Measurements from ENCODE around the gene ZNF644.
"Not testable (repeated sequence)": the region's sequence is repeated elsewhere in the genome, so short reads cannot be mapped to it uniquely, and the experiment has no call there.

ZNF644 gene

DNA sequence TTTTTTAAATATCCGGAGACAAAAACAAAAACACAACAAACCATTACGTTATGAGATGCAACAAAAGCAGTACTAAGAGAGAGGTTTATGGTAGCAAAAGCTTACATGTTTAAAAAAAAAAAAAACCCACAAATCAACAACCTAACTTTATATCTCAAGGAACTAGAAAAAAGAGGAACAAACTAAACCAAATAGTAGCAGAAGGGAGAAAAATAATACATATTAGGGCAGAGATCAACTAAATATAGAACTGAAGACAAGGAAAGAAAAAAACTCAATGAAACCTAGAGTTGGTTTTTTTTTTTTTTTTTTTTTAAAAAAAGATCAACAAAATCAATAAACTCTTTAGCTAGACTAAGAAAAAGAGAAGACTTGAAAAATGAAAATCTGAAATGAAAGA is 34.9 kb downstream of the ZNF644 start:
- DNase-seq (ENCODE audit: low read depth in 2 of 2) = no peak

DNA sequence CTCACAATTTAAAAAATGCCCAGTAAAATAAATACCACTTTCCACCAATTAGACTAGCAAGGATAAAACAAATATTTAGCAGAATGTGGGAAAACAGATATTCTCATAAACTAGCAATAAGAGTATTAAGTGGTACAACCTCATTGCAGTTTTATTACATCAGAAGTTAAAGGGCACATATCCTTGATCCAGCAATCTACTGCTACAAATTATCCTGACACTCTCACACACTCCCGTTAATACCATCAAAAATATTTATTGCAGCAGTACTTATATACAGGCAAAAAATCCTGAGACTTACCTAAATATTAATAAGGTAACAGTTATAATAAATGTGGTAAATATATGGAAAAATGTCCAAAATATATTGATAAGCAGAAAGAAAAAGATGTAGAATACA is 44.3 kb downstream of the ZNF644 start:
- no peak for DNase-seq (ENCODE audit: low read depth in 2 of 2)

DNA sequence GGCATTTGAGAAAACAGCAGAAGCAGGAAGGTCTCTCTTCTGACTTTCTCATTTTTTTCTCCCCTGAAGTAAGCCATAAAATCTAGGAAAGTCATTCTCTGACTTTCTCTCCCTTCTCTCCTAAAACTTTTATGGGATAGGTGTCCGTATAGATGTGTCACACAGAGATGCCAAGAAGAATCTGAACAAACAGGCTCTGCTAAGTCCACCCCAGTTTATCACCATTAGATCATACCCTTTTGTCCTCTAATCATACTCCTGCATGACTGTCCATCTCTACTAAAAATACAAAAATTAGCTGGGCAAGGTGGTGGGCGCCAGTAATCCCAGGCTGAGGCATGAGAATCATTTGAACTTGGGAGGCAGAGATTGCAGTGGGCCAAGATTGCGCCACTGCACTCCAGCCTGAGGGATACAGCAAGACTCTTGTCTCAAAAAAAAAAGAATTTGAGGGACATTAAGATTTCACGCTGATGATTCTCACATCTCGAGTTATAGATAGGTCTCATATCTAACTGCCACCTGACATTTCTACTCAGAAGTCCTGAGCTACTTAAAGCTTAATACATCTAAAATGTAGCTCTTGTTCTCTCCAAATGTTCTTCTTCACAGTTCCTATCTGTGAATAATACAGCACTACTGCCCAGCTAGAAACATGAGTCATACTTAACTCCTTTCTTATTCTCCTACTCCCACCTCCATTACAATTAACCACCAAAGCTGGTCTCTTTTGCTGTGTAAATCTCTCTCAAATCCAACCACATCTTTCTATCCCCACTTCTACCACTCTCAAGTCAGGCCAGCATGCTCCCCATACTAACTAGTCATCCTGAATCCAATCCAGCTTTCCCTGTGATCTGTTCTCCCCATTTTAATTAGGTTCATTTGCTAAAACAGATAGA is 47.7 kb downstream of the ZNF644 start:
- no peak for DNase-seq (ENCODE audit: low read depth in 2 of 2)

DNA sequence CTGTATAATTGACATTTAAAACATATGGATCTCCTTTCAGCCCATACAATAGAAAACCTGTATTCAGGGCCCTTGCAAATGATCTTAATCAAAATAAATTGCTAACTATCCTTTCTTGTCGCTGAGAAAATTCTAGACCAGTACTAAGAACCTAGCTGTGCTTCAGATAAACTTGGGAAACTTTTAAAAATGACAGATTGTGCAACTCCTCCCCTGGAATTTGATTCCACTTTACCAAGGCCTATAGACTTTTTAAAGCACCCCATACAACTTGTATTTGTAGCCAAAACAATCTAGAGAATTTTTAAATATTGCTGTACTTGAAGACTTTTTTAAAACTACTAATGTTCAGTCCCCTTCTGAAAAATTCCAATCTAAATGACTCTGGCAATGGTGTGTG is 51.6 kb downstream of the ZNF644 start:
- DNase-seq (ENCODE audit: low read depth in 2 of 2) = no peak

DNA sequence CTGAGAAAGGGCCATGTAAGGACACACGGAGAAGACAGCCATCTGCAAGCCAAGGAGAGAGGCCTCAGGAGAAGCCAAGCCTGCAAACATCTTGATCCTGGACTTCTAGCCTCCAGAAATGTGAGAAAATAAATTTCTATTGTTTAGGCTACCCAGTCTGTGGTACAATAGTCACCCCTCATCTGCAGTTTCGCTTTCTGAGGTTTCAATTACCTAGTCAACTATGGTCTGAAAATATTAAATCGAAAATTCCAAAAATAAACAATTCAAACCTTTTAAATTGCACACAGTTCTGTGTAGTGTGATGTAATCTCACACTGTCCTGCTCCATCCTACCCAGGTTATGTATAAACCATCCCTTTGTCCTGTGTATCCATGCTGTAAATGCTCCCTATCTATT is 52.6 kb downstream of the ZNF644 start:
- no peak for DNase-seq (ENCODE audit: low read depth in 2 of 2)

DNA sequence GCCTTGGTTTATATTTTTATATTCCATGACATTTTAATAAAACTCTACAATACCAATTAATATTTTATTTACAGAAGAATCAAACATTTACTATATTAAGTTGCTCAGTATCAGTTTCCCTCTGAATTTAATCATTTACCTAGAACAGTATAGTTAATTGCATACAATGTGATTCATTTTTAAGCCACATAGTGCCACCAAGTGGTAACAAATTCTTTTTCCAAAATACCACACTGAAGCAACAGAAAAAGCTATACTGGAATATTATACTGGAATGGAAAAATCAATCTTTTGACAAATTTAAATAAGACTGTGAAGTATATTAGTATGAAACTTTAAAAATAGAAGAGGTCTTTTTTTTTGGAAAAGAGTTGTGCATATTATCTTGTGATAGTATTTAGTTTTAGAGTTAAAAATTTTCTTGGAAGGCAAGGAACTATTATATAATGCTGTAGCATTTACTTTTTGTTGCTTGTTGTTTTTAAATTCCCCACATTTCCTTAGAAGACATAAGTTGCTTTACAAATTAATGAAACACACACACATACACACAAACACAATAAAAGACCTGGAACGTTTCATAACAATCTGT is 57.3 kb downstream of the ZNF644 start:
- DNase-seq (ENCODE audit: low read depth in 2 of 2) = no peak

DNA sequence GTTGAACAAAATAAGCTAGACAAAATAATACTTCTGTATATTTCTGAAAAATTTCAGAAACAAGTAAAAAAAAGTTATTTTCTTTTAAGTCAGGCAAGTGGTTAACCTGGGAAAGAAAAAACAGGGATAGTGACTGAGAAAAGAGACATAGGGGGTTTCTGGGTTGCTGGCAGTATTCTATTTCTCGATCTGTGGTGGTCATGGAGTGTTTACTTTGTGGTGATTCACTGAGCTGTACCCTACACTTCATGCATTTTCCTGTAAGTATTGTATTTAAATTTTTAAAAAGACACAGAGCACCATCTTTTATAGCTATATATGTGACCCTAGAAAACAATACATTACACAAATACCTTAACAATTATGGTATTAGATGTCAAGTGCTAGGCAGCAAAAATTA is 58.2 kb downstream of the ZNF644 start:
- no peak for DNase-seq (ENCODE audit: low read depth in 2 of 2)

DNA sequence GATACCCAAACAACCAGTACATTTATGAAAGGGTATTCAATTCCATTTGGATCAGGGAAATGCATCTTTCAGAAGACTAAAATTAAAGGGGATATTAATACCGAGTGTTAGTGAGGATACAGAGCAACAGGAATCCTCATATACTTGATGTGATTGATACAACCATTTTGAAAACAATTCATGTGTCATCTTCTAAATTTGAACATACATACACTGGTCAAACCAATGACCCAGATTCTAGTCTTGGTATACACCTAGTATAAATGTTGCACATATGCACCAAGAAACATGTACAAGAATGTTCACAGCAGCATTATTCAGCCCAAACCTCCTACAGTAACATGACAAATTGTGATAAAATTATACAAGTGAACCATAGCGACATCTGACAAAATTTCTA is 58.6 kb downstream of the ZNF644 start:
- DNase-seq (ENCODE audit: low read depth in 2 of 2) = no peak

DNA sequence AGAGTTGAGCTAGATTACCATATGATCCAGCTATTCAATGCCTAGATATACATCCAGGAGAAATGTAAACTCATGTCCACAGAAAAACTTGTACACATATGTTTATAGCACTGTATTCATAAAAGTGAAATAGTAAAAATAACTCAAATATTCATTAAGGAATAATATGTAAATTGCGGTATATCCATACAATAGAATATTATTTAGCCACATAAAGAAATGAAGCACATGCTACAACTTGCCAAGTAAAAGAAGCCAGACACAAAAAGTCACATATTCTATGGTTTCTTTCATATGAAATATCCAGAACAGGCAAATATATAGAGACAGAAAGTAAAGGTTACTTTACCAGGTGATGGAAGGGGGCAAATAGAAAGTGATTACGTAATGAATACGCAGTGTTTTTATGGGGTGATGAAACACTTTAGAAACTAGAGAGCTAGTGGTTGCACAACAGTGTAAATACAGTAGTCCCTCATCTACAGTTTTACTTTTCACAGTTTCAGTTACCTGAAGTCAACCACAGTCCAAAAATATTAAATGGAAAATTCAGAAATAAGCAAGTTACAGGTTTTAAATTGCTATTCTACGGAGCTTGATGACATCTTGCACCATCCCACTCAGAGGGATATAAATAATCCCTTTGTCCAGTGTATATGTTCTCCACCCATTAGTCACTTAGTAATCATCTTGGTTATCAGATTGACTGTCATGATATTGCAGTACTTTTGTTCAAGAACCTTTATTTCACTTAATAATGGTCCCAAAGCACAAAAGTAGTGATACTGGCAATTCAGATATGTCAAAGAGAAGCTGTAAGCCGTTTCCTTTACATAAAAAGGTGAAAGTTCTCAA is 62.3 kb downstream of the ZNF644 start:
- no peak for DNase-seq (ENCODE audit: low read depth in 2 of 2)

DNA sequence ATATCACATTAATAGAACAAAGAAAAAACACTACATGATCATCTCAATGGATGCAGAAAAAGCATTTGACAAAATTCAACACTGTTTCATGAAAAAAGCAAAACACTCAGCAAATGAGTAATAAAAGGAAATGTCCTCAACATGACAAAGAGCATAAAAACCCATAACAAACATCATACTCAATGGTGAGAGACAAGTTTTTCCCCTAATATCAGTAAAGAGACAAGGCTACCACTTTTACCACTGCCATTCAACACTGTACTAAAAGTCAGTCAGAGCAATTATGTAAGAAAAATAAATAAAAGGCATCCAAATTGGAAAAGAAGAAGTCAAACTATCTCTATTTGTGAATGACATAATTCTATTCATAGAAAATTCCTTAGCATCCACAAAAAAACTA is 64.3 kb downstream of the ZNF644 start:
- DNase-seq (ENCODE audit: low read depth in 2 of 2) = no peak

DNA sequence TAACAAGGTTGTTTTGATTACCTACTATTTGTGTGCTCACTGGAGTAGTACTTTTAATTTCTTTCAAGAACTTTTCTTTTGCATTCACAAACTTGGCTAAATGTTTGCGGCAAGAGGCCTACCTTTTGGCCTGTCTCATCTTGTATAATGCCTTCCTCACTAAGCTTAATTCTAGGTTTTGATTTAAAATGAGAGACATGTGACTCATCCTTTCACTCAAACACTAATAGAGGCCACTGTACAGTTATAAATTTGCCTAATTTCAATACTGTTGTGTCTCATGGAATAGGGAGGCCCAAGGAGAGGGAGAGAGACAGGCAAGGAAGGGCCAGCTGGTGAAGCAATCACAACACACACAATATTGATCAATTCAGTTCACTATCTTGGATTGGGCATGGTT is 66.1 kb downstream of the ZNF644 start:
- no peak for DNase-seq (ENCODE audit: low read depth in 2 of 2)

DNA sequence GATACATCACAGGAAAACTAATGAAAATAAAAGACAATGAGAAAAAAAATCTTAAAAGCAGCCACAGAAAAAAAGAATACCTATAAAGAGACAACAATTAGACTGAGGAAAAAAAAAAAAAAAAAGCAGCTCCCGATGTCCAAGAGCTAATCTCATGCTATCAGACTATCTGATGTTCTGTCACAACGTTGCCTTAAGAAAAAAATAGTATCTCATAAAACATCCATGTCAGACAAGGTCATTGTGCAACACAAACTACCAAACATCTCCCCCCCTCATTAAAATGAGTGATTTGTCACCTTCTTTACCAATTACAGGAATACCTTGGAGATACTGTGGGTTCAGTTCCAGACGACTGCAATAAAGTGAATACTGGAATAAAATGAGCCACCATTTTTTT is 68.9 kb downstream of the ZNF644 start:
- DNase-seq (ENCODE audit: low read depth in 2 of 2) = no peak

DNA sequence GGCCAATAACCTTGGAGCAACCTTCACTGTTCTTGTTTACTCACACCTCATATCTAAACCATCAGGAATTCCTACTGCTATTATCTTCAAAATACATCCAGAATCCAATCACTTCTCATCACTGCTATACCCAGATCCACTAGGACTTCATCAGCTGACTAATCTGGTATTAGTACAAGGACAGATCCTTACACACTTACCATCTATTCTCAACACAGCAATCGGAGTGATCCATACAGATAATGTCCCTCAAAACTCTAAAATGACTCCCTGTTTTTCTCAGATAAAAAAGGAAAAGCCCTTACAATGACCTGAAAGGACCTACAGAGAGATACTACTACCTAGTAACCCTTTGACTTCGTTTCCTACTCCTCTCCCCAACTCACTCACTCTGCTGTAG is 70.8 kb downstream of the ZNF644 start:
- no peak for DNase-seq (ENCODE audit: low read depth in 2 of 2)

DNA sequence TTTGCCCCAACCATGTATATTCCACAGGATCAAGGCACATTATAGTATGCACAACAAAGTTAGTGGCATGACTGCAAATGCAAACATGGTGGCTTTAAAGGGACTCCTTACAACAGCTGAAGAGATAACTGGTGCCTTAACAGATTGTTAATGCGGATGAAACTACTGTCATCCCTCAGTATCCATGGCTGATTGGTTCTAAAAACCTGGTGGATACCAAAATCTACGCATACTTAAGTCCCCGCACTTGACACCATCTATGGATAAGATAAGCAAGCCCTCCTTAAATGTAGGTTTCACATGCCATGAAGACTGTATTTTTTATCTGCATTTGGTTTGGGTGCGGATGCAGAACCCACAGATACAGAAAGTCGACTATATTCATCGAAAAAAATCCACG is 73.5 kb downstream of the ZNF644 start:
- no peak for DNase-seq (ENCODE audit: low read depth in 2 of 2)

DNA sequence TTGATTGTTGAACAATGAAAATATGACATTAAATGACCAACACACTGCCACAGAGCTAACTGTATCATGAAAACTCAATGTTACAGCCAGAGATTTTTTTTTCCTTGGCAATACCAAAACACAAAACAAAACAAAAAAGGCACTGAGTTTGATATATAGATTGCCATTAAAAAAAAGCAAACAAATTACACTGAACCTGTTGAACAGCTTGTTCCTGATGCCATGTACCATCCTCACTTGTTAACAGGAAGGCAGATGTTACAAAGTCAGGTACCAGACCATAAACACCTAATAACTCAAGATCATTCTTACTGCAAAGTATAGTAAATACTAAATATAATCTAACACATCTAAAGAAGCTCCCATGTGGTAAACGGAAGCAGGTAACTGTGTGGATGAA is 75.2 kb downstream of the ZNF644 start:
- no peak for DNase-seq (ENCODE audit: low read depth in 2 of 2)

DNA sequence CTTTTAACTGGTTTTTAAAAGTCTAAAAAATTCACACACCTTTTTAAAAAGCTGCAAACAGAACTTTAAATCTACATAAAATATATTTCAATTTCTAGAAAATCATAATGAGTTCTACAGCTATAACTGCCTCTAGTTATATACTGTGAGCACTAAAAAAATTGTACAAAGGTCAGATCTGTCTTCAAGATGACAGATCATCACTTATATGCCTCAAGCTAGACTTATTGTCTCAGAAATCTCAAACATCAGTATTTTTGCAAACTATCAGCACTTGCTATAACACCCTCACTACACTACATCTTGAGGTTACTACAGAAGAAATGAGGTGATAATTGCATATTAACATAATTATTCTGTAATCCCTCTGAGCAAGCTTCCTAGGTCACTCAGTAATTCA is 76.5 kb downstream of the ZNF644 start:
- DNase-seq (ENCODE audit: low read depth in 2 of 2) = no peak

DNA sequence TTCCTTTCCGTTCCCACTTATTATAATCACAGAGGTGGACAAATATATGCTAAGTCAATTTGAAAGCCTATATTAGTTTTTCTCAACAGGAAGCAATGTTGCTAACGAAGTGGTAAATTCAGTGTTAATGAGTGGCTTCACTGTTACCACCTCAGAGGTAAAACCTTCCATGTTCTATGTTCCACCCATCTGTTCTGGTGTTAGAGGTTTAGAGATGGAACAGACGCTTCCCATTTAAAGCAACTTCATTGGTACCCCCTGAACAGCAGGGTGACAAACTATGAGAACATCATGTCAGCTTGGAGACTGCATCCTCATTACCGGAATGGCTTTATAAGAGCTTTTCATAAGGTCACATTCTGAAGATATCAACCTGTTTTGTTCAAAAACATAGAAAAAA is 77.9 kb downstream of the ZNF644 start:
- DNase-seq (ENCODE audit: low read depth in 2 of 2) = no peak

DNA sequence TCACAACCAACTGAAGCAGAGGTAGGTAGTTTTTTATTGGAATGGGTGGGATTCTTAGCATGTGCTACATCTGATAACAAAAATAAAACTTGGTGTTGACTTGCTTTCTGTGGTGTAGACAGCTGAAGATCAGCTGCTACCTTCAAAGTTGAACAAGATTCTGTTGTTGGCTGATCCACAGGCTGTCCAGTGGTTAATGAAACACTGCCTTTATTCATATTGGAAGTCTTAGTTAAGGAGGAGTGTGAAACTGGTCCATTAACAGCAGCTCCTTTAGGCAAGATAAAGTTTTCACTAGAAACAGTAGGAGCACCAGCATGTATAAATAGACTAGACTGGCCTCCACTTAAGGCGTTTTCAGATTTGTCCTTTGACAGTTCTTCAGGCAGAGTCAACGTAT is 81.1 kb downstream of the ZNF644 start:
- no peak for DNase-seq (ENCODE audit: low read depth in 2 of 2)

DNA sequence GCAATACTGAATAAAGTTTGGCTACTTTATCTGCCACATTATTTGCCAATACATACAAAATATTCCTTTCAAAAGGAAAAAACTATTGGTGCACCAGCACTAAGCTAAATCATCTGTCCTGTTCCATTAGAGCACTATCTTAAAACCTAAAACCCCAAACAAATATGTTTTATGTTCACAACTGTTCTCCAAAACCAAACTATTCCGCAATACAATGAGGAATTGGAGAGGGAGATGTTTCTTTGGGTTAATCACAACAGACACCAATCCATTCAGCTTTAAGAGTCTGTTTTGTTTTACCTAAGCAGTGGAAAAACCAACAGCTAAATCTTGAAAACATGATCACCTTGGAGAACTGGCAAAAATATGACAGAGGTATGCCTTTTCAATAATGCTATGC is 85.1 kb downstream of the ZNF644 start:
- no peak for DNase-seq (ENCODE audit: low read depth in 2 of 2)

DNA sequence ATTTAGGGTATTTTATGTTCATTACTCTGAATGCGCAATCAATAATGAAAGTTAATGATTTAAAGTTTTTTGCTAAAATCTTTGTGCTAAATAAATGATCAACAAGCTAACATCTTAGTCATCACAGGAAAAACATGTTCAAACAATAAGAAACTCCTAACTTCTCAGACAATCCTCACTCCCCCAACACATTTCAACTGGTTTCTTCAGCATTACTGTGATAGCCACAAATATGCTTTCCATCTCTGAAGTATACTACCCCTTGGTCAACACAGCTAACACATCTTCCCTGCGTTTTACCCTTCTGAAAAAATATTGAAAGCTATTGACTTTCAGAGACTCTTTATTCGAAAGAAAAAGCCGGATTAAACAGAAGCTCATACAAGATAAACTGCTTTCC is 85.8 kb downstream of the ZNF644 start:
- no peak for DNase-seq (ENCODE audit: low read depth in 2 of 2)

DNA sequence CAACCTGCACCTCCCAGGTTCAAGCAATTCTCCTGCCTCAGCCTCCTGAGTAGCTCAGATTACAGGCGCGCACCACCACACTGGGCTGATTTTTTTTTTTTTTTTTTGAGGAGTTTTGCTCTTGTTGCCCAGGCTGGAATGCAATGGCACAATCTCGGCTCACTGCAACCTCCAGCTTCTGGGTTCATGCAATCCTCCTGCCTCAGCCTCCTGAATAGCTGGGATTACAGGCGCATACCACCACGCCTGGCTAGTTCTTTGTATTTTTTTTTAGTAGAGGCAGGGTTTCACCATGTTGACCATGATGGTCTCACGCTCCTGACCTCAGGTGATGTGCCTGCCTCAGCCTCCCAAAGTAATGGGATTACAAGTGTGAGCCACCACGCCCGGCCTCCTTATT is 93.6 kb downstream of the ZNF644 start:
- DNase-seq (ENCODE audit: low read depth in 2 of 2) = not testable (repeated sequence)

DNA sequence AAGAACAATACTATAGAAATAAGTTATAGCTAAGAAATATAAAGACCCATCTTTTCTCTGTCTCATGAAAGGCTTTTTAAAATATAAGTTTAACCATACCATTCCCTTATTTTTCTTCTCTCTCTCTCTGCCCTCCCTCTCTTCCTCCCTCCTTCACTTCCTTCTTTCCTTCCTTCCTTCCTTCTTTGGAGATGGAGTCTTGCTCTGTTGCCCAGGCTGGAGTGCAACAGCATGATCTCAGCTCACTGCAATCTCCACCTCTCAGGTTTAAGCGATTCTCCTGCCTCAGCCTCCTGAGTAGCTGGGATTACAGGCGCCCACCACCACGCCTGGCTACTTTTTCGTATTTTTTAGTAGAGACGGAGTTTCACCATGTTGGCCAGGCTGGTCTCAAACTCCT is 94.2 kb downstream of the ZNF644 start:
- not testable (repeated sequence) for DNase-seq (ENCODE audit: low read depth in 2 of 2)

DNA sequence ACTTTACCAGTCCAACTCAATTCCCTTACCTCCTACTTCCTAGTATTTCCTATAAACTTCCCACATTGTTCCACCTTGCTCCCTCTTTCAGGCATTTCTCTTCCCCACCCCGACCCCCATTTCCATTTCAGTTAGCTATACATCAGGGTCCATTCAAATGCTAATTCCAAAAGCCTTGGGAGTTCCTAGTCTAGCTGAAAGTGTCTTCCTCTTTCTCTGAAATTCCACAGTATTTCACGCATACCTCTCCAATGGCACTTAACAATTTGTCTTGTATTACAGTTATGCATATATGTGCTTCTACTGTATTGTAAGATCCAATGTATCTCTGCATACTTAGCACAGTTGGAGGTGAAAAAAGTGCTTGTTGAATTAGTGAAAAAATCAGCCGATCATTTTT is 94.9 kb downstream of the ZNF644 start:
- DNase-seq (ENCODE audit: low read depth in 2 of 2) = no peak
